GM20431 (cell line): ENCODE results near the gene SMKR1.

Source experiments
- in situ Hi-C: fragments of 300-500 bp; cut with MseI, MboI; formaldehyde crosslinking; loops from one replicate; pipeline ENCODE4 v1.15.0; 2020; ENCODE audit warnings: low sequenced_read_pairs; ENCODE audit not compliant: unreplicated experiment

Gene SMKR1

DNA sequence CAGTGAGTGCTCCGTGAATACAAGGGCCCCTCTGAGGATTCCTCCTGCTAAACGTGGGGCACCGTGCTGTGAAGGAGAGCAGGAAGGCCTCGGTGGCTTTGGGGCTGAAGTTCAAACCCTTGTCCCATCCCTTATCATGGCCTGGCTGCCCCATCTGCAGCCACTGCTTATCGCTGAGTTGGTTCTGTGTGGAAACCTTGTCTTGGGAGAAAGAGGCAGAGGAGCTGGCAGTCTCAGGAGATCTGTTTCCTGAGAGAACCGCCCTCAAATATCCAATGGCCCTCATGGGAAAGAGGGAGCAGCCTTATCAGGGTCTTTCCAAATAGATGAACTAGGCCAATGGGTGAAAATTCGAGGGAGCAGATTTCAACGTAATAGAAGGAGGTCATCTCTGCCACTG lies 57.2 kb downstream of the SMKR1 start:
- in situ Hi-C loops, result no loop called here

DNA sequence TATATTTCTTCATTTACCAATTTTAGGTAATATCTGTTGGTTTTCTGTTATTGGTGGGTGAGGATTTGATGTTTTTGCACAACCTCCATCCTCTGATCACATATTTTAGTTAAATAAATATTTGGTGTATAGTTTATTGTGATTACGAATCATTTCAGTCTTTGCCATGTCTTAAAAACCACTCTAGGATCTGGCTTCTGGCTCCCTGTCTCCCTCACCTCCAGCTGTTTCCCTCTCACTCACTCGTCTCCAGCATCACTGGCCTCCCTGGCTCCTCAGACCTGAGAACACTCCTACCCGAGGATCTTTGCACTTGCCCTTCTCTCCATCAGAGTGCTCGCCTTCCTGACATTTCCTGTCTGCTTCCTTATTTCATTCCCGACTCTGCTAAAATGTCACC lies 58.5 kb downstream of the SMKR1 start:
- in situ Hi-C loops, result no loop called here

DNA sequence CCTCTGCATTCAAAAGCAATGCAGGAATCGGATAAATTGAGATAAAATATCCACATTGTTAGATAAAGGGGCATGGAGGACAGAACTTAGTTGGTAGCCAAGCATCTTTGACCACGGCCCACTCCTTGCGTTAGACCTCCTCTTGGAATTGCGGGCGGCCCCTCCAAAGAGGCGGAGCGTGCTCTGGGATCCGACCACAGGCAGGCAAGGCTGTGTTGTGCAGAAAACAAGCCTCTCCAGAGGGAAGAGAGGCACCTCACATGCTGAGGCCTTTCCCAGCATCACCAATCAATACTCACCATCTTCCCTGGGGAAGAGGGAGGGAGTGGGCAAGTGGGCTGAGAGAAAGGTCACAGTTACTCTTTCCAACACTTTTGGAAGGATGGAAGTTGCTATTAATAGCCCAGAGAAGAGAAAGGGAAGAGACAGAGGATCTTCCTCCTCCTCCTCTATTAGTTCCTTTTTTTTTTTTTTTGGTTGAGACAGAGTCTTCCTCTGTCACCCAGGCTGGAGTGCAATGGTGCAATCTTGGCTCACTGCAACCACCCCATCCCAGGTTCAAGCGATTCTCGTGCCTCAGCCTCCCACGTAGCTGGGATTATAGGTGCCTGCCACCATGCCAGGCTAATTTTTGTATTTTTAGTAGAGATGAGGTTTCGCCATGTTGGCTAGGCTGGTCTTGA lies 59.5 kb downstream of the SMKR1 start:
- in situ Hi-C loops, result no loop called here
